ENCODE results near the gene PKP4.

PKP4 gene

GRCh38 chr2:158546412-158547144 is 89.8 kb downstream of the PKP4 start:
- ChIA-PET CTCF (no interaction called here), POLR2A (no interaction called here)

GRCh38 chr2:158553257-158553656 is 96.5 kb downstream of the PKP4 start:
- TF ChIP-seq PKNOX1 (IDR thresholded peaks at IDR 0.05) (no peak), TARDBP (IDR thresholded peaks at IDR 0.05) (no peak), ZNF384 (IDR thresholded peaks at IDR 0.05) (no peak), BHLHE40 (IDR thresholded peaks at IDR 0.05; ENCODE audit: borderline replicate concordance) (no peak), FOXM1 (IDR thresholded peaks at IDR 0.05; ENCODE audit: borderline replicate concordance) (no peak), L3MBTL2 (conservative IDR thresholded peaks at IDR 0.05) (no peak), SP1 (IDR thresholded peaks at IDR 0.05) (no peak), FOXK2 (IDR thresholded peaks at IDR 0.05) (no peak), HDGF (IDR thresholded peaks at IDR 0.05; ENCODE audit: borderline replicate concordance) (no peak), LEF1 (IDR thresholded peaks at IDR 0.05; ENCODE audit: borderline replicate concordance) (no peak), ELF4 (IDR thresholded peaks at IDR 0.05) (no peak), SUZ12 (IDR thresholded peaks at IDR 0.05) (no peak), FOXA1 (IDR thresholded peaks at IDR 0.05) (no peak), CTBP1 (IDR thresholded peaks at IDR 0.05; ENCODE audit: borderline replicate concordance) (no peak), ARNT (IDR thresholded peaks at IDR 0.05) (no peak), NFRKB (IDR thresholded peaks at IDR 0.05) (no peak)
- ChIA-PET POLR2A (no interaction called here), CTCF (no interaction called here)
- no peak for DNase-seq (ENCODE audit: extremely low spot score)

More at GRCh38 chr2:158546412-158547144, 89.8 kb downstream of the PKP4 start:
- TF ChIP-seq HDGF (IDR thresholded peaks at IDR 0.05; ENCODE audit: borderline replicate concordance), result no peak
- no peak for TF ChIP-seq LEF1 (IDR thresholded peaks at IDR 0.05; ENCODE audit: borderline replicate concordance)
- TF ChIP-seq FOXM1 (IDR thresholded peaks at IDR 0.05; ENCODE audit: borderline replicate concordance), result no peak
- TF ChIP-seq TARDBP (IDR thresholded peaks at IDR 0.05), result no peak
- DNase-seq (ENCODE audit: extremely low spot score), result no peak

GRCh38 chr2:158554996-158555395 is 98.2 kb downstream of the PKP4 start:
- ChIA-PET POLR2A (no interaction called here), CTCF (interaction anchor here (1.1 kb wide), 1 partner anchor 26 kb away, joined by 3 read pairs; no protein-coding TSS in a partner anchor)
- TF ChIP-seq SP1 (IDR thresholded peaks at IDR 0.05), result no peak
- TF ChIP-seq L3MBTL2 (conservative IDR thresholded peaks at IDR 0.05), result no peak
- TF ChIP-seq FOXM1 (IDR thresholded peaks at IDR 0.05; ENCODE audit: borderline replicate concordance), result no peak
- TF ChIP-seq ZNF384 (IDR thresholded peaks at IDR 0.05), result no peak
- TF ChIP-seq NFRKB (IDR thresholded peaks at IDR 0.05), result no peak
- no peak for TF ChIP-seq CTBP1 (IDR thresholded peaks at IDR 0.05; ENCODE audit: borderline replicate concordance)
- TF ChIP-seq HDGF (IDR thresholded peaks at IDR 0.05; ENCODE audit: borderline replicate concordance), result no peak
- TF ChIP-seq FOXA1 (IDR thresholded peaks at IDR 0.05), result no peak
- TF ChIP-seq FOXK2 (IDR thresholded peaks at IDR 0.05), result no peak
- no peak for TF ChIP-seq BHLHE40 (IDR thresholded peaks at IDR 0.05; ENCODE audit: borderline replicate concordance)
- no peak for TF ChIP-seq ELF4 (IDR thresholded peaks at IDR 0.05)
- no peak for TF ChIP-seq LEF1 (IDR thresholded peaks at IDR 0.05; ENCODE audit: borderline replicate concordance)
- no peak for TF ChIP-seq PKNOX1 (IDR thresholded peaks at IDR 0.05)
- TF ChIP-seq SUZ12 (IDR thresholded peaks at IDR 0.05), result no peak
- TF ChIP-seq ARNT (IDR thresholded peaks at IDR 0.05), result no peak
- TF ChIP-seq TARDBP (IDR thresholded peaks at IDR 0.05), result no peak
- DNase-seq (ENCODE audit: extremely low spot score), result no peak

GRCh38 chr2:158556124-158556523 is 99.4 kb downstream of the PKP4 start:
- TF ChIP-seq FOXM1 (IDR thresholded peaks at IDR 0.05; ENCODE audit: borderline replicate concordance), result no peak
- TF ChIP-seq PKNOX1 (IDR thresholded peaks at IDR 0.05), result no peak
- TF ChIP-seq SP1 (IDR thresholded peaks at IDR 0.05), result no peak
- TF ChIP-seq ZNF384 (IDR thresholded peaks at IDR 0.05), result no peak
- no peak for TF ChIP-seq TARDBP (IDR thresholded peaks at IDR 0.05)
- TF ChIP-seq CTBP1 (IDR thresholded peaks at IDR 0.05; ENCODE audit: borderline replicate concordance), result no peak
- TF ChIP-seq ELF4 (IDR thresholded peaks at IDR 0.05), result no peak
- TF ChIP-seq HDGF (IDR thresholded peaks at IDR 0.05; ENCODE audit: borderline replicate concordance), result no peak
- TF ChIP-seq LEF1 (IDR thresholded peaks at IDR 0.05; ENCODE audit: borderline replicate concordance), result no peak
- no peak for TF ChIP-seq NFRKB (IDR thresholded peaks at IDR 0.05)
- TF ChIP-seq FOXA1 (IDR thresholded peaks at IDR 0.05), result no peak
- no peak for TF ChIP-seq FOXK2 (IDR thresholded peaks at IDR 0.05)
- TF ChIP-seq BHLHE40 (IDR thresholded peaks at IDR 0.05; ENCODE audit: borderline replicate concordance), result no peak
- no peak for TF ChIP-seq ARNT (IDR thresholded peaks at IDR 0.05)
- ChIA-PET CTCF (no interaction called here), POLR2A (no interaction called here)
- DNase-seq (ENCODE audit: extremely low spot score), result no peak

GRCh38 chr2:158557752-158558151 is 101.0 kb downstream of the PKP4 start:
- TF ChIP-seq FOXM1 (IDR thresholded peaks at IDR 0.05; ENCODE audit: borderline replicate concordance) (no peak), FOXA1 (IDR thresholded peaks at IDR 0.05) (no peak), SUZ12 (IDR thresholded peaks at IDR 0.05) (no peak), NFRKB (IDR thresholded peaks at IDR 0.05) (no peak), LEF1 (IDR thresholded peaks at IDR 0.05; ENCODE audit: borderline replicate concordance) (no peak), ARNT (IDR thresholded peaks at IDR 0.05) (no peak), FOXK2 (IDR thresholded peaks at IDR 0.05) (no peak), L3MBTL2 (conservative IDR thresholded peaks at IDR 0.05) (no peak), PKNOX1 (IDR thresholded peaks at IDR 0.05) (no peak)
- DNase-seq (ENCODE audit: extremely low spot score), result no peak
- POLR2A ChIA-PET, result no interaction called here

More at GRCh38 chr2:158557752-158558151, 101.0 kb downstream of the PKP4 start:
- CTCF ChIA-PET, result no interaction called here
